Endometrial microvascular endothelial cells (primary cell): ENCODE results near the gene YIF1A. TPM values are rescaled to one million over a fixed set of nuclear protein-coding genes. Genes with fewer than 3 reads are reported as not detected.

ENCODE experiments used
- in situ Hi-C: cut with HindIII; loops from 2 replicates; pipeline ENCODE4 v1.10.0; 2017; ENCODE audit warnings: low sequenced_read_pairs, low pct_unique_long_range_greater_than_20kb; ENCODE audit errors: inconsistent ontology term
- total RNA-seq: library from RNA; depleted of rRNA; stranded (reverse); fragments of >200 nt; gene quantifications from one replicate; pipeline ENCODE4 v1.2.3, GENCODE V29; 2015; ENCODE audit errors: inconsistent ontology term

YIF1A gene
- total RNA-seq, 1 donor from 2014 or later, result 171 TPM

- in situ Hi-C loops, result no loop called here
Measured at GRCh38 chr11:66237867-66238266, 51.1 kb downstream of the YIF1A start.

GRCh38 chr11:66235141-66235540 lies 53.8 kb downstream of the YIF1A start:
- in situ Hi-C loops, result no loop called here

Other genes with a start within 250 kb of the YIF1A start
- gene GAL3ST3, start 240.0 kb downstream of the YIF1A start, total RNA-seq, result not detected
- gene SF3B2, start 236.8 kb downstream of the YIF1A start, total RNA-seq, result 134 TPM
- 17.7 TPM for gene PACS1, start 218.9 kb downstream of the YIF1A start, total RNA-seq
- gene KLC2, start 31.4 kb downstream of the YIF1A start, total RNA-seq, result 21.6 TPM
- 190 TPM for gene RAB1B, start 20.5 kb downstream of the YIF1A start, total RNA-seq
- not detected for gene CNIH2, start 11.0 kb downstream of the YIF1A start, total RNA-seq
- not detected for gene TMEM151A, start 2.8 kb upstream of the YIF1A start, total RNA-seq
- 2.0 TPM for gene CD248, start 27.9 kb upstream of the YIF1A start, total RNA-seq
- 15.5 TPM for gene RIN1, start 47.3 kb upstream of the YIF1A start, total RNA-seq
- gene BRMS1, start 56.0 kb upstream of the YIF1A start, total RNA-seq, result 102 TPM
- gene B4GAT1, start 58.5 kb upstream of the YIF1A start, total RNA-seq, result 27.8 TPM
- not detected for gene SLC29A2, start 82.6 kb upstream of the YIF1A start, total RNA-seq
- gene NPAS4, start 131.9 kb upstream of the YIF1A start, total RNA-seq, result not detected
- gene MRPL11, start 149.7 kb upstream of the YIF1A start, total RNA-seq, result 77.6 TPM
- gene PELI3, start 177.8 kb upstream of the YIF1A start, total RNA-seq, result 7.9 TPM
- gene DPP3, start 191.3 kb upstream of the YIF1A start, total RNA-seq, result 79.5 TPM
- gene BBS1, start 221.5 kb upstream of the YIF1A start, total RNA-seq, result 26.7 TPM